ENCODE measurements around the gene BDKRB2. TPM values are rescaled to one million over a fixed set of nuclear protein-coding genes. Genes with fewer than 3 reads are reported as not detected.

The BDKRB2 gene
- total and polyA plus RNA-seq, 2 of the 13 experiments (the other 11 are each of a cell fraction or from before 2014, with no cell fraction given) = 0.03 TPM; not detected in 1

GRCh38 chr14:96227428-96227827 lies 22.8 kb downstream of the BDKRB2 start:
- no peak for ATAC-seq
- H2AFZ ChIP-seq (ENCODE audit: low read length) = no peak overlapping the region
- FAIRE-seq = no peak
- H3K79me2 ChIP-seq (ENCODE audit: insufficient read depth, low read length) = no peaks in the 10 kb centered on the region
- 43% methylated on average over 7 of the region's 7 CpGs for WGBS (ENCODE audit: low lambda C conversion rate)
- intact Hi-C loops (cut with micrococcal nuclease; ENCODE audit: unreplicated experiment) (no loop called here), in situ Hi-C loops (cut with HindIII; ENCODE audit: extremely low pct_ligation_motif_present, low pct_unique_long_range_greater_than_20kb) (no loop called here)
- H3K27ac ChIP-seq (ENCODE audit: extremely low read length, insufficient read depth, low read length) = no peak overlapping the region
- H3K4me3 ChIP-seq (replicated peaks in 1 of 3; ENCODE audit: insufficient read depth in 1 of 3, low read depth in 2 of 3, low read length in 3 of 3) = no peak overlapping the region
- DNase-seq (ENCODE audit: low spot score) = no peak
- H4K20me1 ChIP-seq (ENCODE audit: insufficient read depth, low read length) = no peaks in the 10 kb centered on the region
- no peaks in the 10 kb centered on the region for H3K9me3 ChIP-seq (ENCODE audit: low read length)
- BruUV-seq (replicated peaks) = no TSS peak
- ChIA-PET CTCF (ENCODE audit: low intra/inter-chr PET ratio, low total read pairs) (no interaction called here), POLR2A (no interaction called here)
- no peak overlapping the region for H3K9ac ChIP-seq (ENCODE audit: insufficient read depth, low read depth, low read length)
- no peak for TF ChIP-seq ZFP82 (CRISPR knock-in tag; IDR thresholded peaks at IDR 0.05; ENCODE audit: borderline replicate concordance)
- no peak for TF ChIP-seq HNRNPK (IDR thresholded peaks at IDR 0.05; ENCODE audit: low read depth, low read length, poor library complexity, severe bottlenecking)
- no peak for TF ChIP-seq AKAP8 (CRISPR knock-in tag; IDR thresholded peaks at IDR 0.05)
- no peak for TF ChIP-seq E2F2 (CRISPR knock-in tag; IDR thresholded peaks at IDR 0.05; ENCODE audit: borderline replicate concordance)
- TF ChIP-seq MNT (IDR thresholded peaks at IDR 0.05) = peak; percentile 100
- no peak for TF ChIP-seq ZNF354B (CRISPR knock-in tag; IDR thresholded peaks at IDR 0.05)
- no peaks in the 10 kb centered on the region for H3K4me1 ChIP-seq (ENCODE audit: insufficient read depth, low read length)
- H3K27me3 ChIP-seq (ENCODE audit: control insufficient read depth in 1 of 2, insufficient read depth in 2 of 2, low read length in 2 of 2) = peaks cover 0 to 12% of the 10 kb centered on the region in 2 experiments; a peak in 2 of 5 replicates
- no peak overlapping the region for H3K4me2 ChIP-seq (ENCODE audit: low read depth, low read length)
- no peaks in the 10 kb centered on the region for H3K36me3 ChIP-seq (replicated peaks in 1 of 2; ENCODE audit: control insufficient read depth in 1 of 2, insufficient read depth in 2 of 2, low read length in 2 of 2)
